LNCaP clone FGC (cell line): Measurements from ENCODE around the gene ANKRD65.

Source experiments
- DNase-seq: peaks from one replicate; pipeline ENCODE4 v3.0.0-alpha.2; 2011; ENCODE audit warnings: low read depth
- H3K4me3 ChIP-seq: 2 replicates; pipeline ENCODE4 v1.5.1; 2011; ENCODE audit warnings: mild to moderate bottlenecking, low read depth, low read length, control low read depth
- CTCF ChIP-seq: IDR thresholded peaks from 2 replicates; pipeline ENCODE4 v1.5.1; 2012; ENCODE audit warnings: mild to moderate bottlenecking; ENCODE audit not compliant: control insufficient read depth, insufficient read depth; ENCODE audit errors: extremely low read depth

Gene ANKRD65

GRCh38 chr1:1402072-1402900 is 18.8 kb downstream of the ANKRD65 start:
- peak; percentile 84 for TF ChIP-seq CTCF
- peak; percentile 45 for DNase-seq
- H3K4me3 ChIP-seq = no peak overlapping the region

- H3K4me3 ChIP-seq = no peak overlapping the region
- no peak for DNase-seq
- TF ChIP-seq CTCF = no peak
Observed at GRCh38 chr1:1401457-1402010, 19.5 kb downstream of the ANKRD65 start.

GRCh38 chr1:1400576-1401456 is 20.3 kb downstream of the ANKRD65 start:
- peak overlapping the region; percentile 99 for H3K4me3 ChIP-seq
- no peak for TF ChIP-seq CTCF
- no peak for DNase-seq

GRCh38 chr1:1399872-1400575 is 21.1 kb downstream of the ANKRD65 start:
- DNase-seq = no peak
- no peak for TF ChIP-seq CTCF
- peak overlapping the region; percentile 99 for H3K4me3 ChIP-seq

GRCh38 chr1:1399187-1399871 is 21.7 kb downstream of the ANKRD65 start, which contains the start of gene CCNL2:
Gene CCNL2, minus strand, starts transcription at chr1:1399335. Its CDS starts 29 bp downstream, at chr1:1399306.
- peak; percentile 35 for TF ChIP-seq CTCF
- peak within 1 kb of the TSS; percentile 99 for H3K4me3 ChIP-seq
- DNase-seq = peak; percentile 92
